Adipose tissue (tissue), 3 donors: Measurements from ENCODE around the gene TLR10. TPM values are rescaled to one million over a fixed set of nuclear protein-coding genes. Genes with fewer than 3 reads are reported as not detected.
"Not testable (repeated sequence)": the region's sequence is repeated elsewhere in the genome, so short reads cannot be mapped to it uniquely, and the experiment has no call there.

Source experiments
- H3K27ac ChIP-seq: one replicate; pipeline ENCODE4 v1.5.1; 2013; ENCODE audit warnings: low read depth, low read length
- WGBS, 3 donors: extraction: QIAGEN DNeasy Blood & Tissue Kit; methylation state at CpG; one replicate each; pipeline ENCODE4 v1.1.7; 2013; 5-methylcytosine and 5-hydroxymethylcytosine counted together
- polyA plus RNA-seq, 3 donors: library from polyadenylated mRNA; stranded (reverse); fragments of 200-250 nt; gene quantifications; one replicate each; pipeline ENCODE4 v1.2.3, GENCODE V29; 2013
- donor health status: healthy with polysubstance abuse.
- donor health status: Bipolar disorder and iron deficiency.
- donor health status: healthy.

Gene TLR10
- polyA plus RNA-seq, 3 donors = 0.15 to 0.45 (median 0.18) TPM

GRCh38 chr4:38803833-38804653 is 21.3 kb upstream of the TLR10 start:
- no peak overlapping the region for H3K27ac ChIP-seq
- WGBS, 3 donors = 15 to 23% (median 23%) methylated on average over 6 of the region's 6 CpGs

- 87 to 96% (median 93%) methylated on average over 15 of the region's 15 CpGs for WGBS, 3 donors
- no peak overlapping the region for H3K27ac ChIP-seq
Observed at GRCh38 chr4:38802561-38803355, 20.0 kb upstream of the TLR10 start.

DNA sequence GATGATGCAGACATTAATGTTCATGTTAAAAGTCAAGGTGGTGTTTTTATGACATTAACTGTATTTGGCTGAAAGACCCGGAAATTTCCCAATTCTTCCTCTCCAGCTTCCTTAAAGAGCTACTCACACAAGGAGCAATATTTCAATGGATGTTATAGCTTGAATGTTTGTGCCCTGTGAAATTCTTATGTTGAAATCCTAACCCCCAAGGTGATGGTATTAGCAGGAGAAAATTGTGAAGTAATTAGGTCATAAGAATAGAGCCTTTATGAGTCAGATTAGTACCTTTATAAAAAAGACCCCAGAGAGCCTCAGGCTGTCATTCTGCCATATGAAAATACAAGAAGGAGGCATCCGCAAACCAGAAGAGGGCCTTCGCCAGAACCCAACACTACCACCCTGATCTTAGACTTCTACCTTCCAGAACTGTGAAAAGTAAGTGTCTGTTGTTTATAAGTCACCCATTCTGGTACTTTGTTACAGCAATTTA is 18.2 kb upstream of the TLR10 start:
- no peak overlapping the region for H3K27ac ChIP-seq
- WGBS, 3 donors = 71 to 94% (median 78%) methylated on average over 3 of the region's 3 CpGs

GRCh38 chr4:38800366-38800765 is 17.6 kb upstream of the TLR10 start:
- 74 to 94% (median 84%) methylated on average over 2 of the region's 2 CpGs for WGBS, 3 donors
- H3K27ac ChIP-seq = no peak overlapping the region

- WGBS, 3 donors = 87 to 95% (median 88%) methylated on average over 3 of the region's 3 CpGs
- no peak overlapping the region for H3K27ac ChIP-seq
Observed at GRCh38 chr4:38795087-38795486, 12.3 kb upstream of the TLR10 start.

DNA sequence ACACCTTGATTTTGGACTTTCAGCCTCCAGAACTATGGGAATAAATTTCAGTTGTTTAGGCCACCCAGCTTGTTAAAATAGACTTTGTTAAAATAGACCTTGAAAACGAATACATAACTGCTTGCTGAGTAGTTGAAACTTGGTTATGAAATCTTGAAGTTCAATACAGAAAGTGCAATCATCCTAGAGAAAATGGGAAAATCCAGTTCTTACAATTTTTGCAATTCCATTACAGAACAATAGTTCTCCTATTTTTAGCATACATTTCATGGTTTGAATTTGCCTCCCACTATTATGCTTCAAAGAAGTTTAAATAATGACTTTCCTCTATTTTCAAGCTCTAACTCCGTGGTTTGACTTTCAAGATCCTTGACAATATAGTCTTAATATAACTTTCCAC is 11.3 kb upstream of the TLR10 start:
- H3K27ac ChIP-seq = no peak overlapping the region
- 75 to 77% (median 77%) methylated on average over 2 of the region's 2 CpGs for WGBS, 3 donors

- no peak overlapping the region for H3K27ac ChIP-seq
- WGBS, 3 donors = 33 to 62% (median 38%) methylated on average over 2 of the region's 2 CpGs
Observed at GRCh38 chr4:38791010-38791409, 8.2 kb upstream of the TLR10 start.

DNA sequence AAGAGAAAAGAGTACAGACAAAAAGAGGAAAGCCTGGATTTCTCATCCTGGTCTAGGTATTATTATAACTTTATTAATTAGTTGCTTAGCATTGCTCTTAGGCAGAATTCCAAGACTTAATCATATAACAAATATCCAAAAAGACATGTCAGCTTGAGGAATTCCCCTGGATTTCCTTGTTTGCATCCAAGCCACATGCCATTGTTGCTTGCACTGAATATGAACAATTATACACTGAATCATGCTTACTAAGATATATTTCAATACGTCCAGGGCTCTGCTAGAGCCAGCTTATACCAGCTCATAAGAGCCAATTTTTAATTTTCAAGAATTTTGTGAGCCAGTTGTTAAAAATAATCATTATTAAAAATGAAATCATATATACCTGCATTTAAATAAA is 5.5 kb upstream of the TLR10 start:
- H3K27ac ChIP-seq = no peak overlapping the region
- WGBS, 3 donors = 46 to 53% (median 51%) methylated on average over 1 of the region's 1 CpG

DNA sequence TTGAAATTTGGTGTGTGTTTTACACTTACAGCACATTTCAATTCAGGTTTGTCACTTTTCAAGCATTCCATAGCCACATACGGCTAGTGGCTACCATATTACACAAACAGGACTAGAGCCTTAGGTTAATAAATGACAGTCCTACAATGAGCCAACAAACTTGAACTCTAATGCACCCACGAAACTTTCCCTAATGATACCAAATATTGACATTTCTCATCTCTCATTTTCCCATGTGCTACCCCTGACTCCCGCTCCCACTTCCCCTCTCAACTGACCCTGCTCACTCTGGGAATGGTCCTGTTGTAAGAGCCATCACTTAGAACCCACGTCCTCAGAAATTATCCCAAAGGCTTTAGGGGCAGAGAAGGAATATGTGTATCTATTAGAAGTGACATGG is 4.9 kb upstream of the TLR10 start:
- 35 to 89% (median 84%) methylated on average over 4 of the region's 4 CpGs for WGBS, 3 donors

DNA sequence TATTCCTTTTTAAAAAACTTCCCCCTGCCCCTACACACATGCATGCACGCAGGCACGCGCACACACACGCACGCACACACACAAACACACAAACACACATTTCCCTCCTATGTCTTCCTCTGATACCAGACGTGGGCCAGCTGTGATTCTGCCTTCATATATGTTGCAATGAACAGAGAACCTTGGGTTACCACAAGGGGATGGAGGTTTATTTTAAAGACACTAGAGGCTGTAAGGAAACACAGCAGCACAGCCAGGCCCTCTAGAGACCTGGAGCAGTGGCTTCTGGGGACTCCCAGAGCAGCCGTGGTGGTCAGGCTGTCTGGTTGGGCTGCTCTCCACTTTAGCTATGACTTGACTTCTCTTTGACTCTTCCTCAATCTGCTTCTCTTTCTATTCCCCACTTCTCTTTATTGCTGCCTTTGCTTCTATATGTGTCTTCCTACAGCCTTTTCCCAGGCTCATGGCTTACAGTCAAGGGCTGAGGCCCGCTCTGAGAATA is 3.2 kb upstream of the TLR10 start:
- WGBS, 3 donors = 72 to 96% (median 75%) methylated on average over 8 of the region's 8 CpGs

More for the DNA sequence above, 4.9 kb upstream of the TLR10 start:
- no peak overlapping the region for H3K27ac ChIP-seq

DNA sequence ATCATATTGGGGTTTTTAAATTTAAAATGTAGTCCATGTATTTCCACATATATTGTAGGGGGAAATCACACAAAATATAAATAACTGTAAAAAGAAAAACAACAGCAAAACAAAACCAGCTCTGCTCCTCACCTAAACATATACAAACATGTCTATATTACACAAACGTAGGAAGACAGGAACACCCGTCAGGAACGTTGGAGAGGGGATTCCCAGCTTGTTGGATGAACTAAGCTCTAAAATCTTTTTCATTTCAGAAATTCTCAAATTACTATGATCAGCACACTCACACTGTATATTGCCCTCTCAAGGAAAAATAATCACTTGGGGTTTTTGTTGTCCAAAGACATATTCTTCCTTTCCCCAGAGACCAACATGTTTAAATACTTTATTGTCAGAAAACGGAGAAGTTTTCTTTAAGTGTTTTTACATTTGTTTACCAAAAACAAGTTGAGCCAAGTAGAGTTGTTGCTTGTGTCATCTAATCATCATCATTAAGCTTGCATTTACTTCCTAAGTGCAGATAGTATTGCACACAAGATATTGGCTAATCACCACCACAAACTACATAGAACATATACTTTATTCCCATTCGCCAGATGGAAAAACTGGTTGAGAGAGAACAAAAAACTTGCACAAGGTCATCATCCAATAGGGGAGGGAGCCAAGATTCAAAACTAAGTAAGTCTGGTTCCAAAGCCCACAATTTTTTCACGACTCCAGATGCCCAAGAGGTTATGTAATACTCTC is 2.4 kb upstream of the TLR10 start:
- no peak overlapping the region for H3K27ac ChIP-seq
- 55 to 71% (median 56%) methylated on average over 6 of the region's 6 CpGs for WGBS, 3 donors

More for the DNA sequence above, 3.2 kb upstream of the TLR10 start:
- no peak overlapping the region for H3K27ac ChIP-seq

DNA sequence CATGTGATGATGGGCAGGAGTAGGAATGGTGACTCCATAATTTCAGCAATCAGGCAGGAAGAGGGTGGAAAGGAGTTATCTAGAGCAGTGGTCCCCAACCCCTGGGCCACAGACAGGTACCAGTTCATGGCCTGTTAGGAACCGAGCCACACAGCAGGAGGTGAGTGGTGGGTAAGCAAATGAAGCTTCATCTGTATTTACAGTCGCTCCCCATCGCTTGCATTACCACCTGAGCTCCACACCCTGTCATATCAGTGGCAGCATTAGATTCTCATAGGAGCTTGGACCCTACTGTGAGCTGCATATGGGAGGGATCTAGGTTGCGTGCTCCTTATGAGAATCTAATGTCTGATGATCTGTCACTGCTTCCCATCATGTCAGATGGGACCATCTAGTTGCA is 1.4 kb upstream of the TLR10 start:
- 90 to 96% (median 93%) methylated on average over 4 of the region's 4 CpGs for WGBS, 3 donors
- H3K27ac ChIP-seq = no peak overlapping the region

GRCh38 chr4:38783109-38783460 is 295 bp upstream of the TLR10 start:
- WGBS, 3 donors = 72 to 89% (median 88%) methylated on average over 8 of the region's 8 CpGs
- H3K27ac ChIP-seq = no peak overlapping the region

DNA sequence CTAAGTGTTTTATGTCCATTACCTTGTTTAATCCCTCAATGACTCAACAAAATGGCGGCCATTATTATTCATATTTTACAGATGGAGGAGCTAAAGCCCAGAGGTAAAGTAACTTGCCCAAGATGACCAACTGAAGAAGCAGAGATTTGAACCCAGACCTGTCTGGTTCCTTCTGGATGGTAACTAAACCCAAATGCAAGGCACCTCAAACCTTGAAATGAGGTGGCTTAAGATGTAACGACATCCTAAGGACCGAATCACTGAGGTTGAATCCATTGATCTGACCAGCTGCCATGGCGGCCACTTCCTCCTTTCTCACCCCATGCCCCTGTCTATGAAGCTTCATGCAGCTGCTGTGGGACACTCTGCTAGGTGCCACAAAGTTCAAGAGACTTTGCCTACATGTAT is 932 bp downstream of the TLR10 start:
- 93 to 97% (median 94%) methylated on average over 4 of the region's 4 CpGs for WGBS, 3 donors
- no peak overlapping the region for H3K27ac ChIP-seq

GRCh38 chr4:38780833-38781484 is 1.8 kb downstream of the TLR10 start:
- WGBS, 3 donors = 87 to 94% (median 89%) methylated on average over 4 of the region's 4 CpGs
- H3K27ac ChIP-seq = no peak overlapping the region

- H3K27ac ChIP-seq = no peak overlapping the region
- 79 to 90% (median 82%) methylated on average over 5 of the region's 5 CpGs for WGBS, 3 donors
Observed at GRCh38 chr4:38779790-38780189, 3.0 kb downstream of the TLR10 start.

- not testable (repeated sequence) for H3K27ac ChIP-seq
- WGBS, 3 donors = 71 to 90% (median 87%) methylated on average over 2 of the region's 2 CpGs
Observed at GRCh38 chr4:38777925-38778324, 4.9 kb downstream of the TLR10 start.

DNA sequence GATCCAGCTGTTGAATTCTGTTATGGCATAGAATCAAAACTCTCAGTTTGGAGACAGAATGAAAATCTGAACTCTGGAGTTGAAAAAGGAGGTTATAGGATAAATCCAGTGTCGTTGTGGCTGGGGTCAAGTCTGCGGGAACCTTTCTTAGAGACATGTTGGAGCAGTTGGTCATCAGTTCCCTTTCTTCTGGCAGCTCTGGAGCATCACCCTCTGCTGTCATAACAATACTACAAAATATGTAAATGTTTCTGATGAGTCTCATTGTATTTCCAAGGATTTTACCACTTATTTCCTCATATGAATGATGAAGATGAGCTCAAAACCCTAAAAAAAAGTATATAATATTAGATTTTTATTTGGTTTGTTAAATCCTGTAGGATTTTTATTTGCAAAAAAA is 7.5 kb downstream of the TLR10 start:
- H3K27ac ChIP-seq = no peak overlapping the region
- 82 to 93% (median 93%) methylated on average over 2 of the region's 2 CpGs for WGBS, 3 donors
